IPS-18c (cell line): ENCODE data around the gene SPTBN1.
A peak's percentile ranks its signal among the peaks of the same experiment; 100 is the strongest.
"Not testable (repeated sequence)": the region's sequence is repeated elsewhere in the genome, so short reads cannot be mapped to it uniquely, and the experiment has no call there.

ENCODE experiments used
- H3K4me3 ChIP-seq: 2 replicates; pipeline ENCODE4 v1.7.0; 2013; ENCODE audit warnings: low read depth, mild to moderate bottlenecking, low read length, moderate library complexity; ENCODE audit not compliant: insufficient read depth
- H3K9me3 ChIP-seq: one replicate; pipeline ENCODE4 v1.6.1; 2013; ENCODE audit warnings: mild to moderate bottlenecking, low read length, moderate library complexity; ENCODE audit not compliant: control insufficient read depth, insufficient read depth

The SPTBN1 gene

DNA sequence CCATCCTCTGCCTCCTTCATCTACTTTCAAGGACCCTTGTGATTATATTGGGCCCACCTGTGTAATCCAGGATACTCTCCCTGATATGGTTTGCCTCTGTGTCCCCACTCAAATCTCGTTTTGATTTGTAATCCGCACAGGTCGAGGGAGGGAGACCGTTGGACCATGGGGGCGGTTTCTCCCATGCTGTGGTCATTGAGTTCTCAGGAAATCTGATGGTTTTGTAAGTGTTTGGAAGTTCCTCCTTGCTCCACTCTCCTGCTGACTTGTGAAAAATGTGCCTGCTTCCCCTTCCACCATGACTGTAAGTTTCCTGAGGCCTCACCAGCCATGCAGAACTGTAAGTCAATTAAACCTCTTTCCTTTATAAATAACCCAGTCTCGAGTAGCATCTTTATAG is 225.3 kb downstream of the SPTBN1 start:
- Histone ChIP-seq H3K9me3 (no peaks in the 10 kb centered on the region), H3K4me3 (no peak overlapping the region)

GRCh38 chr2:54683596-54683995 is 227.5 kb downstream of the SPTBN1 start:
- Histone ChIP-seq H3K4me3 (no peak overlapping the region), H3K9me3 (no peaks in the 10 kb centered on the region)

DNA sequence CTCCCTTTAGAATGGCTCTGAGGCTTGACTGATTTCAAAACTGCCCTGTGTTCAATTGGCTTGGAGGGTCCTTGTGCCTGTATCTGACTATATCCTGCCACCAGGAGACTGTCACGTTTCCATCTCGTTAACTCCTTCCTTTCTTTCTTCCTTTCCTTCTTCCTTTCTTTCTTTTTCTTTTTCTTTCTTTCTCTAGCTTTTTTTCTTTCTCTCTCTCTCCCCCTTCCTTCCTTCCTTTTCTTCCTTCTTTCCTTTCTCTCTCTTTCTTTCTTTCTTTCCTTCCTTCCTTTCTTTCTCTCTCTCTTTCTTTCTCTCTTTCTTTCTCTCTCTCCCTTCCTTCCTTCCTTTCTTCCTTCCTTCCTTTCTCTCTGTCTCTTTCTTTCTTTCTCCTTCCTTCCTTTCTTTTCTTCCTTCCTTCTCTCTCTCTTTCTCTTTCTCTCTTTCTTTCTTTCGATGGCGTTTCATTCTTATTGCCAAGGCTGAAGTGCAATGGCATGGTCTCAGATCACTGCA is 229.2 kb downstream of the SPTBN1 start:
- no peaks in the 10 kb centered on the region for H3K9me3 ChIP-seq
- H3K4me3 ChIP-seq, result no peak overlapping the region

DNA sequence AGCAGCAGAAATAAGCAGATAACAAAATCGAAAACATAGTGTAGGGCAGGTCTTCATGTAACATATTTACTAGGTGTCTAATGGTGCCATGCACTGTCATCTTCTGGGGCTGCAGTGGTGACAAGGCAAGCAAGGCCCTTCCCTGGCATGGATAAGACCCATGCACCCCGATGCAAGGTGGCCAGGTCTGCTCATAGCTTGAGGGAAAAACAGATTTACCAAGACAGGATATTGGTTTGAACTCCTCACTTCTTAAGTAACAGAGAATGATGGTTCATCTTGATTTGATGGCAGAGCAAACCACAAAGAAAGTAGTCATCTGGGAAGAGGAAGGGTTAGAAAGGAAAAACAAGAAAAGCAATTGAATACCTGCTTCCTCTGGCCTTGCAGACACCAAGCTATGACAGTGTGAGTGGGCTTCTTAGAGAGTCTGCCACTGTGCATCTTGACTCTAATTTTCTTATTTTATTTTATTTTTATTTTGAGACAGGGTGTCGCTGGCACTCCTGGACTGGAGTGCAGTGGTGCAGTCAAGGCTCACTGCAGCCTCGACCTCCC is 231.5 kb downstream of the SPTBN1 start:
- H3K9me3 ChIP-seq, result no peaks in the 10 kb centered on the region

GRCh38 chr2:54691445-54692135 is 235.5 kb downstream of the SPTBN1 start:
- Histone ChIP-seq H3K9me3 (no peaks in the 10 kb centered on the region), H3K4me3 (no peak overlapping the region)

More for the DNA sequence above, 231.5 kb downstream of the SPTBN1 start:
- no peak overlapping the region for H3K4me3 ChIP-seq

- H3K4me3 ChIP-seq, result no peak overlapping the region
- no peaks in the 10 kb centered on the region for H3K9me3 ChIP-seq
Observed at GRCh38 chr2:54692556-54692955, 236.4 kb downstream of the SPTBN1 start.

- no peaks in the 10 kb centered on the region for H3K9me3 ChIP-seq
- no peak overlapping the region for H3K4me3 ChIP-seq
Observed at GRCh38 chr2:54695378-54695777, 239.3 kb downstream of the SPTBN1 start.

GRCh38 chr2:54697934-54698333 is 241.8 kb downstream of the SPTBN1 start:
- Histone ChIP-seq H3K9me3 (no peaks in the 10 kb centered on the region), H3K4me3 (no peak overlapping the region)

- not testable (repeated sequence) for H3K4me3 ChIP-seq, H3K9me3 ChIP-seq
Observed at GRCh38 chr2:54698926-54699325, 242.8 kb downstream of the SPTBN1 start.

- H3K4me3 ChIP-seq, result no peak overlapping the region
Observed at GRCh38 chr2:54699665-54700064, 243.5 kb downstream of the SPTBN1 start.

GRCh38 chr2:54701029-54701428 is 244.9 kb downstream of the SPTBN1 start:
- no peaks in the 10 kb centered on the region for H3K9me3 ChIP-seq

More at GRCh38 chr2:54699665-54700064, 243.5 kb downstream of the SPTBN1 start:
- H3K9me3 ChIP-seq, result no peaks in the 10 kb centered on the region

GRCh38 chr2:54704238-54704637 is 248.1 kb downstream of the SPTBN1 start:
- no peak overlapping the region for H3K4me3 ChIP-seq
- no peaks in the 10 kb centered on the region for H3K9me3 ChIP-seq

More at GRCh38 chr2:54701029-54701428, 244.9 kb downstream of the SPTBN1 start:
- H3K4me3 ChIP-seq, result no peak overlapping the region

DNA sequence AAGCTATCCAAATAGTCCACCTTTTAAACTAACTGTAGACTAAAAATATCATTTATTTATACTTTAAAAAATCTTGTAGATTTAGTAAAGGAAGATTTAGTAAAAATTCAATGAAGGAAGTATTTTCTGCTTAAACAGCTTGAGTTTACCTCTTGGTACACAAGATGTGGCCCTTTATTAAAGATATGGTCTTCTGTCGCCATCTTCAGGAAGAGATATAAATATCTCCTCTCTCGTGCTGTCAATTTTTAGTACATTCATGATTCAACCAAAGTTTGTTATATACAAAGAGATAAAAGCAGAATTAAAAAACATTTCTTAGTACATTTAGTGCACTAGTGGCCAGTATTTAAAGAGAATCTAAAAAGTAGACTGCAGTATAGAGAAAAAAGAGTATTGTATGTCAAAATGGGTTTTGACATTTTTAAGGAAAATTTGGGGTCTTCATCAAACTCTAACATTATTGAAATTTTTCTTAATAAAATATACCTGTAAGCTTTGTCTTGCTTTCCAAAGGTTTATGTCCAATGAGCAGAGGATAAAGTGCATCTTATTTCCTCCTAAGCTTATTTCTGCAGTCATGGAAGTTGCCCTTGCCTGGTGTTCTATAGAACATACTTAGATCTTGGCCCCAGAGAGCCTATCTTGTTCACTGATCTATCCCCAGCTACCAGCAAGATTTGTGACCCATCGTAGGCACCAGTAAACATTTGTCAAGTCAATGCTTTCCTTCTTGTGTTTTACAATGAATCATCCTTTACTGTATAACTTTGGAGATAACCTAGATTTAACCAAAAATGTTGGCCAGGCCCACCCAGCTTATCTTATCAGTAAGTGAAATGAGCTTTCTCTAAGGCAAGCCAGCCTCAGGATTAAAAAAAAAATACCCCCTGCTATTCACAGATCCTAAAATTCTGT is 248.8 kb downstream of the SPTBN1 start:
- Histone ChIP-seq H3K9me3 (no peaks in the 10 kb centered on the region), H3K4me3 (no peak overlapping the region)

DNA sequence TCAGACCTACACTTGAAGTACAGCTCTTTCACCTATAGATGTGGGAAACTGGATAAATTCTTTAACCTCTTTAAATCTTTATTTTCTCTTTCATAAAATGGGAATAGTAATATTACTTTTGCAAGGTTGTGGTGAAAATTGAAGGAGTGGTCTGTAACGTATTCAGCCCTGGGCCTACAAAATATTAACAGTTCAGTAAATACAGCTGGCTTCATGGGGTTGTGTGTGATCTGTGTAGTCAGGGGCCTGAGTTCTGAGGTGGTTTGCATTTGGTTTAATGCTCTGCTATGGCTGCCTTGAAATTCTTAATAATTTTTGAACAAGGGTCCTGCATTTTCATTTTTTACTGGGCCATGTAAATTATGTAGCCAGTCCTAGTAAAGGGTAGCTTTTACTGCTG is 250.5 kb downstream of the SPTBN1 start:
- Histone ChIP-seq H3K4me3 (no peak overlapping the region), H3K9me3 (no peaks in the 10 kb centered on the region)

DNA sequence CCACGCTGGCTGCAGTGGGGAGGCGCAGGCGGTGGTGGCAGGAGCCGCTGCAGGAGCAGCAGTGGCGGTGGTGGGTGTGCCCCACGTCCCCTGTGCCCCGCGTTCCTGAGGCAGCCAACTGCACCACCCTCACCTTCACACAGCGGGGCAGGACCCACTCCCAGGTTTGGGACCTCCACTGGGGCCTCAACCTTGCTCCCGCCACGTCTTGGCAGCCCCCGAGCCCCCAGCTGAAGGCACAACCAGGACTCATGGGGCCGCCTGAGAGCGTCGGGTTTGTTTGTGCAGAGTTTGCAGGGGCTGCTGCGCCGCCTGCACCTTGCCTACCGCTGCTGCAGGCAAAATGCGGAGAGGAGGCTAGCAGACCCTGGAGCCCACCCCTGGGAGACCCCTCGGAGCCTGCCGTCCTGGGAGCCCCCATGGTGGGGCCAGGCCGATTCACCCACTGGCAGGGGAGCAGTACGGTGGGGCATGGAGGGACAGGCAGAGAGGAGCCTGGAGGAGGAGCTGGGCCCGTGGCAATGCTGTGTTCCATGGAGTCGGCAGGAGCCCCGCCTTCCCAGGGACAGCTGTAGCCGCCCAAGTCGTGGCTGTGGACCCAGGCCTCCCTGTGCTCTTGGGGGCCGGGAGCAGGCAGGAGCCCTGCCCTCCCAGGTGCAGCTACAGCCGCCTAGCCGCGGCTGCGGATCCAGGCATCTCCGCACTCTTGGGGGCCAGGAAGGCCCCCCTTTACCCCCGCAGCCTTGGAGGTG is 252.6 kb downstream of the SPTBN1 start:
- Histone ChIP-seq H3K4me3 (peak overlapping the region; percentile 34; the same call in 1 of the 2 replicates), H3K9me3 (no peaks in the 10 kb centered on the region)

GRCh38 chr2:54709336-54709809 is 253.2 kb downstream of the SPTBN1 start:
- H3K4me3 ChIP-seq, result peak overlapping the region; percentile 34; the same call in 1 of the 2 replicates
- H3K9me3 ChIP-seq, result no peaks in the 10 kb centered on the region

- Histone ChIP-seq H3K9me3 (no peaks in the 10 kb centered on the region), H3K4me3 (no peak overlapping the region)
Observed at GRCh38 chr2:54710216-54710615, 254.1 kb downstream of the SPTBN1 start.
